NT2/D1 (cell line): ENCODE results near the gene CACNA1E.

ENCODE experiments used
- SUZ12 ChIP-seq: IDR thresholded peaks from 2 replicates; pipeline ENCODE4 v1.6.1; 2011; ENCODE audit not compliant: insufficient read length, insufficient read depth; ENCODE audit errors: extremely low read depth
- YY1 ChIP-seq: IDR thresholded peaks from 2 replicates; pipeline ENCODE4 v1.6.1; 2011; ENCODE audit not compliant: insufficient read length, insufficient read depth
- ZNF274 ChIP-seq: IDR thresholded peaks from 2 replicates; pipeline ENCODE4 v1.6.1; 2011; ENCODE audit warnings: mild to moderate bottlenecking, low read depth, low read length

GRCh38 chr1:181759481-181759880 lies 276.2 kb downstream of the CACNA1E start:
- no peak for TF ChIP-seq ZNF274
- TF ChIP-seq YY1: no peak
- TF ChIP-seq SUZ12: no peak
